Sigmoid colon (tissue), 7 donors: ENCODE data around the gene MORN1. TPM values are rescaled to one million over a fixed set of nuclear protein-coding genes. Genes with fewer than 3 reads are reported as not detected.

Experiments
- DNase-seq: peaks from one replicate; pipeline ENCODE4 v3.0.0-alpha.2; 2019
- H3K27ac ChIP-seq, 4 donors: fragments of 200-600 bp; sonication (generic); one replicate each; pipeline ENCODE4 v1.5.1; 2016 to 2019; ENCODE audit warnings: mild to moderate bottlenecking in 1 of 4
- H3K27me3 ChIP-seq, 3 donors: fragments of 200-600 bp; sonication (generic); one replicate each; pipeline ENCODE4 v1.5.1; 2019; ENCODE audit warnings: mild to moderate bottlenecking in 1 of 3
- H3K36me3 ChIP-seq, 4 donors: fragments of 200-600 bp; sonication (generic); one replicate each; pipeline ENCODE4 v1.5.1; 2016 to 2019
- H3K4me1 ChIP-seq, 4 donors: fragments of 200-600 bp; sonication (generic); one replicate each; pipeline ENCODE4 v1.5.1; 2017 to 2019
- H3K4me3 ChIP-seq, 4 donors: fragments of 200-600 bp; sonication (generic); one replicate each; pipeline ENCODE4 v1.5.1; 2017 to 2019; ENCODE audit warnings: mild to moderate bottlenecking in 2 of 4, moderate library complexity in 1 of 4
- H3K9me3 ChIP-seq, 4 donors: fragments of 200-600 bp in 3 of 4; sonication (generic) in 3 of 4; one replicate each; pipeline versions ENCODE4 v1.5.1 to v1.6.1; 2013 to 2019
- CTCF ChIP-seq, 4 experiments: fragments of 450-650 bp in 3 of 4; fragments of 200-600 bp in 1 of 4; IDR thresholded peaks; one replicate each; pipeline ENCODE4 v1.5.1; 2016 to 2019; ENCODE audit warnings: antibody characterized with exemption in 4 of 4, mild to moderate bottlenecking in 3 of 4, moderate library complexity in 2 of 4
- EP300 ChIP-seq, 4 donors: sonication (generic); formaldehyde crosslinking; IDR thresholded peaks; one replicate each; pipeline ENCODE4 v1.6.1; 2017; ENCODE audit warnings: antibody characterized with exemption in 4 of 4
- POLR2A ChIP-seq, 2 donors: fragments of 450-650 bp; IDR thresholded peaks; one replicate each; pipeline ENCODE4 v1.6.1; 2016; ENCODE audit warnings: antibody characterized with exemption in 2 of 2, mild to moderate bottlenecking in 2 of 2, moderate library complexity in 2 of 2
- POLR2AphosphoS5 ChIP-seq, 4 donors: sonication (generic); formaldehyde crosslinking; IDR thresholded peaks; one replicate each; pipeline ENCODE4 v1.6.1; 2017; ENCODE audit warnings: antibody characterized with exemption in 4 of 4
- WGBS, 2 donors: extraction: QIAGEN DNeasy Blood & Tissue Kit; methylation state at CpG; one replicate each; pipeline ENCODE4 v1.1.7; 2013; 5-methylcytosine and 5-hydroxymethylcytosine counted together
- intact Hi-C: fragments of 100-400 bp; cut with DNase I; formaldehyde crosslinking; loops from one replicate; pipeline ENCODE4 v1.15.1; 2023
- polyA plus RNA-seq, 3 donors: library from polyadenylated mRNA; stranded (reverse); fragments of 200-250 nt; gene quantifications; one replicate each; pipeline ENCODE4 v1.2.3, GENCODE V29; 2013
- total RNA-seq, 4 donors: library from RNA; depleted of rRNA; stranded (reverse); fragments of >200 nt; gene quantifications; one replicate each; pipeline ENCODE4 v1.1.0, GENCODE V29; 2016
- donor health status: healthy with polysubstance abuse.
- donor health status: Bipolar disorder and iron deficiency.
- donor health status: healthy.

Gene MORN1
- total and polyA plus RNA-seq, 7 donors = 2.4 to 9.1 (median 6.4) TPM

- Histone ChIP-seq H3K4me3 (no peak overlapping the region), H3K27me3 (no peaks in the 10 kb centered on the region), H3K36me3 (peaks cover 10 to 52% (median 38%) of the 10 kb centered on the region in 4 donors), H3K9me3 (no peaks in the 10 kb centered on the region), H3K4me1 (peaks cover 0 to 79% (median 64%) of the 10 kb centered on the region in 4 donors), H3K27ac (peak overlapping the region in 3 of 4 donors; percentile 68 to 76 (median 74))
- TF ChIP-seq EP300 (IDR thresholded peaks at IDR 0.05) (no peak), POLR2AphosphoS5 (IDR thresholded peaks at IDR 0.05) (no peak), POLR2A (IDR thresholded peaks at IDR 0.05) (no peak), CTCF (IDR thresholded peaks at IDR 0.05) (no peak)
- no peak for DNase-seq
- intact Hi-C loops = no loop called here
- 95 to 97% methylated on average over 26 of the region's 26 CpGs for WGBS, 2 donors
Measured at GRCh38 chr1:2303781-2304180, 87.6 kb downstream of the MORN1 start.

GRCh38 chr1:2303016-2303775 lies 88.2 kb downstream of the MORN1 start:
- Histone ChIP-seq H3K4me1 (peaks cover 0 to 85% (median 70%) of the 10 kb centered on the region in 4 donors), H3K36me3 (peaks cover 10 to 47% (median 36%) of the 10 kb centered on the region in 4 donors), H3K27me3 (no peaks in the 10 kb centered on the region), H3K27ac (peak overlapping the region in 2 of 4 donors; percentile 74 to 76), H3K9me3 (no peaks in the 10 kb centered on the region), H3K4me3 (no peak overlapping the region)
- intact Hi-C loops = no loop called here
- TF ChIP-seq EP300 (IDR thresholded peaks at IDR 0.05) (no peak), POLR2A (IDR thresholded peaks at IDR 0.05) (no peak), CTCF (IDR thresholded peaks at IDR 0.05) (no peak), POLR2AphosphoS5 (IDR thresholded peaks at IDR 0.05) (no peak)
- 84 to 91% methylated on average over 35 of the region's 35 CpGs for WGBS, 2 donors
- DNase-seq = no peak

- no peaks in the 10 kb centered on the region for H3K9me3 ChIP-seq
- peaks cover 10 to 39% (median 30%) of the 10 kb centered on the region in 4 donors for H3K36me3 ChIP-seq
- intact Hi-C loops = no loop called here
- H3K27me3 ChIP-seq = no peaks in the 10 kb centered on the region
- H3K4me3 ChIP-seq = no peak overlapping the region
- peaks cover 0 to 92% (median 75%) of the 10 kb centered on the region in 4 donors for H3K4me1 ChIP-seq
- DNase-seq = no peak
- WGBS, 2 donors = 86 to 89% methylated on average over 24 of the region's 24 CpGs
- peak overlapping the region in 3 of 4 donors; percentile 74 to 79 (median 76) for H3K27ac ChIP-seq
- TF ChIP-seq EP300 (IDR thresholded peaks at IDR 0.05) (no peak), CTCF (IDR thresholded peaks at IDR 0.05) (no peak), POLR2A (IDR thresholded peaks at IDR 0.05) (no peak), POLR2AphosphoS5 (IDR thresholded peaks at IDR 0.05) (no peak)
Measured at GRCh38 chr1:2302292-2302925, 88.9 kb downstream of the MORN1 start.

- H3K9me3 ChIP-seq = no peaks in the 10 kb centered on the region
- peak overlapping the region; percentile 70 to 79 (median 74) for H3K27ac ChIP-seq
- H3K4me3 ChIP-seq = no peak overlapping the region
Measured at GRCh38 chr1:2301607-2302291, 89.6 kb downstream of the MORN1 start.

More at GRCh38 chr1:2301607-2302291, 89.6 kb downstream of the MORN1 start:
- H3K4me1 ChIP-seq = peaks cover 0 to 93% (median 76%) of the 10 kb centered on the region in 4 donors
- WGBS, 2 donors = 66 to 86% methylated on average over 17 of the region's 17 CpGs
- TF ChIP-seq POLR2AphosphoS5 (IDR thresholded peaks at IDR 0.05) = no peak
- TF ChIP-seq POLR2A (IDR thresholded peaks at IDR 0.05) = no peak
- TF ChIP-seq CTCF (IDR thresholded peaks at IDR 0.05) = no peak
- no peak for TF ChIP-seq EP300 (IDR thresholded peaks at IDR 0.05)
- H3K36me3 ChIP-seq = peaks cover 8 to 32% (median 23%) of the 10 kb centered on the region in 4 donors
- DNase-seq = no peak
- no peaks in the 10 kb centered on the region for H3K27me3 ChIP-seq
- intact Hi-C loops = no loop called here
